GM23338 (cell line): ENCODE results near the gene NLGN1.

Source experiments
- CREB1 ChIP-seq: fragments of 250-450 bp; sonication (Bioruptor Pico); IDR thresholded peaks from 2 replicates; pipeline ENCODE4 v1.5.0; 2020; ENCODE audit warnings: low read depth, mild to moderate bottlenecking, moderate library complexity
- ETS1 ChIP-seq: IDR thresholded peaks from 2 replicates; pipeline ENCODE4 v1.6.1; 2016; ENCODE audit warnings: antibody characterized with exemption
- EZH2 ChIP-seq: fragments of 200-600 bp; sonication (generic); IDR thresholded peaks from one replicate; pipeline ENCODE4 v1.8.0; 2017; ENCODE audit warnings: antibody characterized with exemption, mild to moderate bottlenecking, low read depth; ENCODE audit not compliant: unreplicated experiment
- EZH2phosphoT487 ChIP-seq: fragments of 200-600 bp; sonication (generic); IDR thresholded peaks from one replicate; pipeline ENCODE4 v1.8.1; 2018; ENCODE audit warnings: antibody characterized with exemption; ENCODE audit not compliant: unreplicated experiment
- JUNB ChIP-seq: IDR thresholded peaks from one replicate; pipeline ENCODE4 v1.6.1; 2016; ENCODE audit warnings: antibody characterized with exemption; ENCODE audit not compliant: unreplicated experiment
- NANOG ChIP-seq: IDR thresholded peaks from 2 replicates; pipeline ENCODE4 v1.6.1; 2016; ENCODE audit warnings: antibody characterized with exemption, borderline replicate concordance
- POLR2AphosphoS5 ChIP-seq: IDR thresholded peaks from 2 replicates; pipeline ENCODE4 v1.6.1; 2016; ENCODE audit warnings: antibody characterized with exemption, low read depth
- REST ChIP-seq: IDR thresholded peaks from one replicate; pipeline ENCODE4 v1.6.1; 2018; ENCODE audit warnings: antibody characterized with exemption; ENCODE audit not compliant: unreplicated experiment
- ZNF114 ChIP-seq: fragments of 250-450 bp; sonication (Bioruptor Pico); IDR thresholded peaks from 2 replicates; pipeline ENCODE4 v1.5.0; 2020; ENCODE audit warnings: mild to moderate bottlenecking, moderate library complexity
- ZNF331 ChIP-seq: fragments of 250-450 bp; sonication (Bioruptor Pico); IDR thresholded peaks from 2 replicates; pipeline ENCODE4 v1.5.0; 2020; ENCODE audit warnings: low read depth, mild to moderate bottlenecking, moderate library complexity
- ZNF462 ChIP-seq: fragments of 250-450 bp; sonication (Bioruptor Pico); IDR thresholded peaks from 2 replicates; pipeline ENCODE4 v1.5.0; 2020; ENCODE audit warnings: mild to moderate bottlenecking, moderate library complexity
- TF ChIP-seq, protein P1 (sequence below), 2 experiments: fragments of 200-600 bp in 1 of 2; sonication (generic) in 1 of 2; conservative IDR thresholded peaks; 2 replicates each; pipeline versions ENCODE4 v1.5.1 to v1.6.1; 2016 to 2017; ENCODE audit warnings: antibody characterized with exemption in 2 of 2, low read depth in 2 of 2, mild to moderate bottlenecking in 2 of 2, moderate library complexity in 1 of 2

DNA sequence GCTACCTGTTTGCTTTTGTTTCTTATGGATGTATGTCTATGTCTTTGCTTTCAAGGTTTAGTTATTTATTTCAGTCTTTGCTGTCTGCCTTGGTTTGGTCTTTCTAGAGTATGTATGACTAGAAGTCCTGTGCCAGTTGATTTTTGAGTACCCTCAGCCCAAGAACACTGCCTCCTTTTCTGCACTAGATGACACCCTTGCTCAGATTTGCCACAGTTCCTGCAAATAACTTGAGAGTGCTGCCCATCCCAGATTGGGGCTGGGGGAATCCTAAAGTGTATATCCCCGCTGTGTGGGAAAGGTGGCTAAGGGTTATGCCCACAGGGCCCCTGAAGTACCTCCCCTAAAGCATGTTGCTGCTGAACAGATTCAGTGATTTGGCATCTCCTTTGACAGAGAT is 32.0 kb downstream of the NLGN1 start:
- TF ChIP-seq, protein P1, sequence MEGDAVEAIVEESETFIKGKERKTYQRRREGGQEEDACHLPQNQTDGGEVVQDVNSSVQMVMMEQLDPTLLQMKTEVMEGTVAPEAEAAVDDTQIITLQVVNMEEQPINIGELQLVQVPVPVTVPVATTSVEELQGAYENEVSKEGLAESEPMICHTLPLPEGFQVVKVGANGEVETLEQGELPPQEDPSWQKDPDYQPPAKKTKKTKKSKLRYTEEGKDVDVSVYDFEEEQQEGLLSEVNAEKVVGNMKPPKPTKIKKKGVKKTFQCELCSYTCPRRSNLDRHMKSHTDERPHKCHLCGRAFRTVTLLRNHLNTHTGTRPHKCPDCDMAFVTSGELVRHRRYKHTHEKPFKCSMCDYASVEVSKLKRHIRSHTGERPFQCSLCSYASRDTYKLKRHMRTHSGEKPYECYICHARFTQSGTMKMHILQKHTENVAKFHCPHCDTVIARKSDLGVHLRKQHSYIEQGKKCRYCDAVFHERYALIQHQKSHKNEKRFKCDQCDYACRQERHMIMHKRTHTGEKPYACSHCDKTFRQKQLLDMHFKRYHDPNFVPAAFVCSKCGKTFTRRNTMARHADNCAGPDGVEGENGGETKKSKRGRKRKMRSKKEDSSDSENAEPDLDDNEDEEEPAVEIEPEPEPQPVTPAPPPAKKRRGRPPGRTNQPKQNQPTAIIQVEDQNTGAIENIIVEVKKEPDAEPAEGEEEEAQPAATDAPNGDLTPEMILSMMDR (conservative IDR thresholded peaks at IDR 0.05; ENCODE audit: low read depth in 2 of 2), result peak in 1 of 2 experiments; percentile 51; a peak in 2 of 4 replicates
- TF ChIP-seq EZH2phosphoT487 (no peak), ETS1 (no peak), POLR2AphosphoS5 (no peak), EZH2 (no peak), CREB1 (no peak), JUNB (no peak), REST (no peak), ZNF462 (CRISPR knock-in tag) (no peak), NANOG (no peak), ZNF114 (CRISPR knock-in tag) (no peak), ZNF331 (CRISPR knock-in tag) (no peak)
